HL-60 (cell line): Measurements from ENCODE around the gene GMDS.

Experiments
- CTCF ChIP-seq: IDR thresholded peaks from one replicate; pipeline ENCODE4 v1.5.1; 2011; ENCODE audit warnings: low read length, control low read depth, inconsistent platforms; ENCODE audit not compliant: insufficient read depth
- POLR2AphosphoS5 ChIP-seq: IDR thresholded peaks from 2 replicates; pipeline ENCODE4 v1.6.1; 2012; ENCODE audit warnings: low read depth
- REST ChIP-seq: IDR thresholded peaks from 2 replicates; pipeline ENCODE4 v1.6.1; 2012; ENCODE audit warnings: low read depth; ENCODE audit not compliant: insufficient replicate concordance

- no peak for TF ChIP-seq CTCF
- no peak for TF ChIP-seq POLR2AphosphoS5
- TF ChIP-seq REST = no peak
These were observed 247.7 kb downstream of the GMDS start for GRCh38 chr6:1997702-1998101.
